Astrocyte (in vitro differentiated cells and primary cell): ENCODE data around the gene CTU1.

Experiments used
- EZH2 ChIP-seq: IDR thresholded peaks from 2 replicates; pipeline ENCODE4 v1.6.1; 2012; ENCODE audit warnings: mild to moderate bottlenecking, low read length, inconsistent platforms; ENCODE audit not compliant: insufficient read depth
- TF ChIP-seq, protein P1 (sequence below): IDR thresholded peaks from 2 replicates; pipeline ENCODE4 v1.5.1; 2011; ENCODE audit warnings: low read depth, mild to moderate bottlenecking, inconsistent platforms, low read length, moderate library complexity; ENCODE audit not compliant: insufficient read depth

- TF ChIP-seq, protein P1, sequence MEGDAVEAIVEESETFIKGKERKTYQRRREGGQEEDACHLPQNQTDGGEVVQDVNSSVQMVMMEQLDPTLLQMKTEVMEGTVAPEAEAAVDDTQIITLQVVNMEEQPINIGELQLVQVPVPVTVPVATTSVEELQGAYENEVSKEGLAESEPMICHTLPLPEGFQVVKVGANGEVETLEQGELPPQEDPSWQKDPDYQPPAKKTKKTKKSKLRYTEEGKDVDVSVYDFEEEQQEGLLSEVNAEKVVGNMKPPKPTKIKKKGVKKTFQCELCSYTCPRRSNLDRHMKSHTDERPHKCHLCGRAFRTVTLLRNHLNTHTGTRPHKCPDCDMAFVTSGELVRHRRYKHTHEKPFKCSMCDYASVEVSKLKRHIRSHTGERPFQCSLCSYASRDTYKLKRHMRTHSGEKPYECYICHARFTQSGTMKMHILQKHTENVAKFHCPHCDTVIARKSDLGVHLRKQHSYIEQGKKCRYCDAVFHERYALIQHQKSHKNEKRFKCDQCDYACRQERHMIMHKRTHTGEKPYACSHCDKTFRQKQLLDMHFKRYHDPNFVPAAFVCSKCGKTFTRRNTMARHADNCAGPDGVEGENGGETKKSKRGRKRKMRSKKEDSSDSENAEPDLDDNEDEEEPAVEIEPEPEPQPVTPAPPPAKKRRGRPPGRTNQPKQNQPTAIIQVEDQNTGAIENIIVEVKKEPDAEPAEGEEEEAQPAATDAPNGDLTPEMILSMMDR: no peak
- TF ChIP-seq EZH2: no peak
Measured at GRCh38 chr19:51116736-51117286, 8.6 kb upstream of the CTU1 start.
